IMR-90 (cell line): ENCODE measurements around the gene ATP23. TPM values are rescaled to one million over a fixed set of nuclear protein-coding genes. Genes with fewer than 3 reads are reported as not detected.

ENCODE experiments used
- ATAC-seq: fragments of 200-7000 bp; cut with Tn5 transposase; 2 replicates; pipeline ENCODE4 v1.9.1; 2020; ENCODE audit warnings: low read depth, mild to moderate bottlenecking, moderate library complexity
- BruUV-seq: library from RNA; stranded (reverse); fragments of 400-500 nt; replicated peaks from 2 replicates; lab custom pipeline; 2021; lab: Mats Ljungman, UMichigan
- CTCF ChIA-PET: fragments of 300-600 bp; formaldehyde crosslinking; extraction: SDS; loops from one replicate; lab custom pipeline; 2021; ENCODE audit warnings: antibody characterized with exemption; lab: Yijun Ruan, JAX
- POLR2A ChIA-PET: fragments of 300-600 bp; sonication (Branson Sonifier 250); formaldehyde crosslinking; loops from one replicate; lab custom pipeline; 2022; ENCODE audit warnings: antibody characterized with exemption; ENCODE audit not compliant: unreplicated experiment; lab: Charles Lee
- DNase-seq: peaks from one replicate; pipeline ENCODE4 v3.0.0; 2013
- H2AFZ ChIP-seq: replicated peaks from 2 replicates; pipeline ENCODE3; 2013; ENCODE audit warnings: low read length, mild to moderate bottlenecking; ENCODE audit not compliant: poor library complexity
- H2AK5ac ChIP-seq: 2 replicates; pipeline ENCODE4 v1.6.1; 2013; ENCODE audit warnings: low read depth, low read length, inconsistent platforms
- H2AK9ac ChIP-seq: replicated peaks from 2 replicates; pipeline ENCODE3; 2013; ENCODE audit warnings: mild to moderate bottlenecking, low read depth, low read length, moderate library complexity; ENCODE audit not compliant: poor library complexity
- H2BK120ac ChIP-seq: 2 replicates; pipeline ENCODE4 v1.6.1; 2013; ENCODE audit warnings: low read depth, low read length, inconsistent platforms
- H2BK15ac ChIP-seq: 3 replicates; pipeline ENCODE4 v1.6.1; 2013; ENCODE audit warnings: low read depth, low read length, inconsistent platforms
- H2BK20ac ChIP-seq: 2 replicates; pipeline ENCODE4 v1.6.1; 2013; ENCODE audit warnings: low read depth, mild to moderate bottlenecking, inconsistent platforms, low read length, moderate library complexity
- H2BK5ac ChIP-seq: 2 replicates; pipeline ENCODE4 v1.6.1; 2013; ENCODE audit warnings: mild to moderate bottlenecking, low read depth, low read length, inconsistent platforms; ENCODE audit not compliant: poor library complexity, severe bottlenecking
- H3K14ac ChIP-seq: replicated peaks from 2 replicates; pipeline ENCODE4 v1.6.1; 2013; ENCODE audit warnings: low read depth, low read length, inconsistent platforms
- H3K18ac ChIP-seq: 2 replicates; pipeline ENCODE4 v1.6.1; 2013; ENCODE audit warnings: low read depth, low read length, control low read depth
- H3K23ac ChIP-seq: 2 replicates; pipeline ENCODE4 v1.6.1; 2013; ENCODE audit warnings: low read depth, low read length, inconsistent platforms
- H3K27ac ChIP-seq: 2 replicates; pipeline ENCODE4 v1.5.1; 2013; ENCODE audit warnings: mild to moderate bottlenecking, control low read depth, low read length; ENCODE audit not compliant: insufficient read depth
- H3K27me3 ChIP-seq: 2 replicates; pipeline ENCODE4 v1.6.1; 2013; ENCODE audit warnings: low read length; ENCODE audit not compliant: control insufficient read depth, insufficient read depth
- H3K36me3 ChIP-seq: 2 replicates; pipeline ENCODE4 v1.6.1; 2013; ENCODE audit warnings: low read length, mixed read lengths; ENCODE audit not compliant: control insufficient read depth, insufficient read depth
- H3K4ac ChIP-seq: 2 replicates; pipeline ENCODE4 v1.6.1; 2013; ENCODE audit warnings: low read depth, low read length, inconsistent platforms
- H3K4me1 ChIP-seq: 2 replicates; pipeline ENCODE4 v1.6.1; 2013; ENCODE audit warnings: low read length, mixed read lengths; ENCODE audit not compliant: control insufficient read depth, insufficient read depth
- H3K4me2 ChIP-seq: 2 replicates; pipeline ENCODE4 v1.6.1; 2013; ENCODE audit warnings: low read depth, mild to moderate bottlenecking, control low read depth, low read length, moderate library complexity
- H3K4me3 ChIP-seq: 2 replicates; pipeline ENCODE4 v1.5.1; 2013; ENCODE audit warnings: low read depth, mild to moderate bottlenecking, control low read depth, low read length, moderate library complexity; ENCODE audit not compliant: insufficient read depth
- H3K56ac ChIP-seq: 2 replicates; pipeline ENCODE4 v1.6.1; 2013; ENCODE audit warnings: low read length, inconsistent platforms; ENCODE audit not compliant: insufficient read depth; ENCODE audit errors: extremely low read depth
- H3K79me1 ChIP-seq, 2 experiments: 2 replicates each; pipeline ENCODE4 v1.6.1; 2013; ENCODE audit warnings: low read length in 2 of 2, inconsistent platforms in 1 of 2, low read depth in 1 of 2
- H3K9ac ChIP-seq: 2 replicates; pipeline ENCODE4 v1.6.1; 2013; ENCODE audit warnings: low read depth, low read length, control low read depth
- H3K9me1 ChIP-seq: 2 replicates; pipeline ENCODE4 v1.6.1; 2013; ENCODE audit warnings: low read length, inconsistent platforms; ENCODE audit not compliant: insufficient read depth
- H3K9me3 ChIP-seq: 2 replicates; pipeline ENCODE4 v1.6.1; 2013; ENCODE audit warnings: low read length; ENCODE audit not compliant: control insufficient read depth, insufficient read depth
- H4K20me1 ChIP-seq: 2 replicates; pipeline ENCODE4 v1.6.1; 2013; ENCODE audit warnings: low read length, inconsistent platforms; ENCODE audit not compliant: insufficient read depth
- H4K5ac ChIP-seq: 2 replicates; pipeline ENCODE4 v1.6.1; 2013; ENCODE audit warnings: mild to moderate bottlenecking, low read depth, low read length, control low read depth
- H4K8ac ChIP-seq, 2 experiments: 2 replicates each; pipeline ENCODE4 v1.6.1; 2013; ENCODE audit warnings: low read depth in 2 of 2, low read length in 2 of 2, control low read depth in 1 of 2, inconsistent platforms in 1 of 2
- H4K91ac ChIP-seq: 2 replicates; pipeline ENCODE4 v1.6.1; 2013; ENCODE audit warnings: low read depth, low read length, inconsistent platforms; ENCODE audit not compliant: insufficient read depth
- CEBPB ChIP-seq: IDR thresholded peaks from 2 replicates; pipeline ENCODE4 v1.6.1; 2012; ENCODE audit warnings: low read depth, low read length, improper control_type of control experiment
- CHD1 ChIP-seq: IDR thresholded peaks from 2 replicates; pipeline ENCODE4 v1.6.1; 2012; ENCODE audit warnings: low read depth, low read length, improper control_type of control experiment
- CTCF ChIP-seq: conservative IDR thresholded peaks from 2 replicates; pipeline ENCODE4 v1.5.1; 2012; ENCODE audit warnings: mild to moderate bottlenecking, low read depth, low read length, improper control_type of control experiment
- RCOR1 ChIP-seq: IDR thresholded peaks from 2 replicates; pipeline ENCODE4 v1.6.1; 2012; ENCODE audit warnings: mild to moderate bottlenecking, low read length, improper control_type of control experiment; ENCODE audit not compliant: insufficient replicate concordance
- WGBS, 2 experiments: methylation state at CpG; one replicate each; pipeline versions ENCODE4 v1.1.5 to v1.1.7; 2013; ENCODE audit warnings: missing lambda C conversion rate in 2 of 2; ENCODE audit not compliant: insufficient read length in 1 of 2; ENCODE audit errors: extremely low coverage in 2 of 2; 5-methylcytosine and 5-hydroxymethylcytosine counted together
- dilution Hi-C: fragments of 300-500 bp; cut with HindIII; formaldehyde crosslinking; loops from one replicate; pipeline ENCODE4 v1.14.3; 2018; ENCODE audit warnings: low sequenced_read_pairs; ENCODE audit not compliant: unreplicated experiment
- in situ Hi-C: fragments of 300-500 bp; cut with MboI; formaldehyde crosslinking; loops from 3 replicates; pipeline ENCODE4 v1.14.3; 2019; ENCODE audit warnings: low sequenced_read_pairs, inconsistent platforms, mixed read lengths
- intact Hi-C: fragments of 100-400 bp; cut with micrococcal nuclease; formaldehyde crosslinking; loops from 2 replicates; pipeline ENCODE4 v1.10.0; 2022
- polyA plus RNA-seq, 3 experiments: library from polyadenylated mRNA; depleted of rRNA; stranded (reverse); fragments of >200 nt; gene quantifications; 2 replicates each; pipeline ENCODE4 v1.2.3, GENCODE V29; 2012; ENCODE audit warnings: low replicate concordance in 1 of 3
- total RNA-seq: library from RNA; depleted of rRNA; stranded (reverse); fragments of >200 nt; gene quantifications from 2 replicates; pipeline ENCODE4 v1.2.3, GENCODE V29; 2012

Gene ATP23
- total and polyA plus RNA-seq, 2 of the 4 experiments (the other 2 are of a cell fraction) = 6.4 to 7.2 TPM

- Histone ChIP-seq H3K4ac (no peak overlapping the region), H3K4me1 (no peaks in the 10 kb centered on the region), H3K56ac (no peak overlapping the region), H3K36me3 (no peaks in the 10 kb centered on the region), H3K9me3 (peaks cover 8% of the 10 kb centered on the region), H2BK15ac (no peak overlapping the region), H3K18ac (no peak overlapping the region), H3K27me3 (no peaks in the 10 kb centered on the region), H3K27ac (no peak overlapping the region), H3K4me3 (no peak overlapping the region), H4K91ac (no peak overlapping the region), H2BK120ac (no peak overlapping the region), H3K9ac (no peak overlapping the region), H2AFZ (no peak overlapping the region), H3K14ac (no peak overlapping the region), H4K20me1 (no peaks in the 10 kb centered on the region), H2BK20ac (no peak overlapping the region), H3K23ac (no peak overlapping the region), H2BK5ac (no peak overlapping the region), H3K9me1 (no peaks in the 10 kb centered on the region), H2AK5ac (no peak overlapping the region), H3K4me2 (no peak overlapping the region), H4K5ac (no peak overlapping the region), H2AK9ac (no peak overlapping the region), H4K8ac (no peak overlapping the region), H3K79me1 (no peaks in the 10 kb centered on the region)
- intact Hi-C loops = loop anchor here (2.0 to 10.0 kb wide), 4 partner anchors 321 to 1811 kb away; no protein-coding TSS in a partner anchor
- CTCF ChIA-PET = no interaction called here
- POLR2A ChIA-PET = no interaction called here
- ATAC-seq (no peak), DNase-seq (no peak)
- no peak for TF ChIP-seq CHD1
- TF ChIP-seq RCOR1 = no peak
- no peak for TF ChIP-seq CTCF
- TF ChIP-seq CEBPB = peak; percentile 78
- in situ Hi-C loops = loop anchor here (25.0 kb wide), 1 partner anchor 893 kb away; no protein-coding TSS in a partner anchor
- no CpG with 5 or more reads among the region's 3 CpGs for WGBS, 2 experiments
- dilution Hi-C loops = no loop called here
- no TSS peak for BruUV-seq
Measured at GRCh38 chr12:57993834-57994233, 52.5 kb downstream of the ATP23 start.
